Vagina (tissue), 2 donors: Measurements from ENCODE around the gene JMJD4.

Experiments
- POLR2A ChIP-seq, 2 donors: fragments of 450-650 bp; IDR thresholded peaks; one replicate each; pipeline ENCODE4 v1.6.1; 2017; ENCODE audit warnings: antibody characterized with exemption in 2 of 2, mild to moderate bottlenecking in 2 of 2, moderate library complexity in 2 of 2
- POLR2AphosphoS5 ChIP-seq, 2 donors: sonication (generic); formaldehyde crosslinking; IDR thresholded peaks; one replicate each; pipeline ENCODE4 v1.9.0; 2017; ENCODE audit warnings: antibody characterized with exemption in 2 of 2, mild to moderate bottlenecking in 2 of 2, low read depth in 1 of 2; ENCODE audit not compliant: insufficient read depth in 1 of 2
- TF ChIP-seq, protein P1 (sequence below), 3 experiments: fragments of 450-650 bp in 2 of 3; fragments of 200-600 bp in 1 of 3; sonication (generic) in 1 of 3; IDR thresholded peaks; one replicate each; pipeline ENCODE4 v1.5.1; 2017 to 2019; ENCODE audit warnings: antibody characterized with exemption in 3 of 3, mild to moderate bottlenecking in 2 of 3, moderate library complexity in 2 of 3

DNA sequence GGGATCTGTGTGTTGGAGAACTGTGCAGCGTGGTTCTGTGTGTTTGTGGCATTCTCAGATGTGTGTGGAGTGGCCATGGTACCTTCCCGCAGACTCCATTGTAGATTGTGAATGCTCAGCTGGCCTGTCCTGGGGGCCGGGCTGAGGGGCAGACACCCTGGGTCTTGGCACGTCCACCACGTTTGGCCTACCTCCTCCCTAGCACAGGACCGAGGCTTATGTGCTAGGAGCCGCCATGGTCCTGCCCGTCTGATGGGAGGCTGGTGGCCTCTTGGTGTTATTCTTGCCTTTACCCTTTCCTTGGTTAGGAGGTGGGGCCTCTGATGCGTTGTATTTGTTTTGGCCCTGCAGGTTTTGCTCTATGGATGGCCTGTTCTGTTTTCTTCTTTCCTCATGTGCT lies 25.3 kb upstream of the JMJD4 start:
- TF ChIP-seq, protein P1, sequence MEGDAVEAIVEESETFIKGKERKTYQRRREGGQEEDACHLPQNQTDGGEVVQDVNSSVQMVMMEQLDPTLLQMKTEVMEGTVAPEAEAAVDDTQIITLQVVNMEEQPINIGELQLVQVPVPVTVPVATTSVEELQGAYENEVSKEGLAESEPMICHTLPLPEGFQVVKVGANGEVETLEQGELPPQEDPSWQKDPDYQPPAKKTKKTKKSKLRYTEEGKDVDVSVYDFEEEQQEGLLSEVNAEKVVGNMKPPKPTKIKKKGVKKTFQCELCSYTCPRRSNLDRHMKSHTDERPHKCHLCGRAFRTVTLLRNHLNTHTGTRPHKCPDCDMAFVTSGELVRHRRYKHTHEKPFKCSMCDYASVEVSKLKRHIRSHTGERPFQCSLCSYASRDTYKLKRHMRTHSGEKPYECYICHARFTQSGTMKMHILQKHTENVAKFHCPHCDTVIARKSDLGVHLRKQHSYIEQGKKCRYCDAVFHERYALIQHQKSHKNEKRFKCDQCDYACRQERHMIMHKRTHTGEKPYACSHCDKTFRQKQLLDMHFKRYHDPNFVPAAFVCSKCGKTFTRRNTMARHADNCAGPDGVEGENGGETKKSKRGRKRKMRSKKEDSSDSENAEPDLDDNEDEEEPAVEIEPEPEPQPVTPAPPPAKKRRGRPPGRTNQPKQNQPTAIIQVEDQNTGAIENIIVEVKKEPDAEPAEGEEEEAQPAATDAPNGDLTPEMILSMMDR (IDR thresholded peaks at IDR 0.05), result no peak
- TF ChIP-seq POLR2A (IDR thresholded peaks at IDR 0.05) (no peak), POLR2AphosphoS5 (IDR thresholded peaks at IDR 0.05; ENCODE audit: insufficient read depth in 1 of 2, low read depth in 1 of 2) (no peak)
